DMS 273 (cell line): ENCODE measurements around the gene HCST.
"Not testable (repeated sequence)": the region's sequence is repeated elsewhere in the genome, so short reads cannot be mapped to it uniquely, and the experiment has no call there.

Experiments used
- DNase-seq: peaks from one replicate; lab custom pipeline; 2025; ENCODE audit not compliant: unreplicated experiment; lab: John Stamatoyannopoulos, UW

HCST gene

GRCh38 chr19:35903550-35904179 is 1.3 kb downstream of the HCST start:
- peak; percentile 72 for DNase-seq

- DNase-seq, result no peak
Measured at GRCh38 chr19:35904311-35905068, 2.2 kb downstream of the HCST start.

GRCh38 chr19:35905178-35905727 is 2.9 kb downstream of the HCST start:
- no peak for DNase-seq

- no peak for DNase-seq
Measured at GRCh38 chr19:35907377-35907745, 5.0 kb downstream of the HCST start.

GRCh38 chr19:35908010-35908441 is 5.7 kb downstream of the HCST start, which contains the start of gene TYROBP:
TYROBP (minus strand) TSS chr19:35908295; CDS start chr19:35908228, 67 bp downstream.
- DNase-seq, result no peak

- no peak for DNase-seq
Measured at GRCh38 chr19:35908973-35909683, 6.8 kb downstream of the HCST start.

GRCh38 chr19:35909684-35910035 is 7.3 kb downstream of the HCST start:
- DNase-seq, result no peak

GRCh38 chr19:35910355-35910754 is 8.0 kb downstream of the HCST start:
- DNase-seq, result not testable (repeated sequence)

GRCh38 chr19:35911173-35911572 is 8.8 kb downstream of the HCST start:
- no peak for DNase-seq

GRCh38 chr19:35911790-35912189 is 9.5 kb downstream of the HCST start:
- DNase-seq, result peak; percentile 31

GRCh38 chr19:35913589-35913988 is 11.3 kb downstream of the HCST start:
- DNase-seq, result no peak

- DNase-seq, result no peak
Measured at GRCh38 chr19:35915443-35915842, 13.1 kb downstream of the HCST start.

GRCh38 chr19:35919306-35919705 is 17.0 kb downstream of the HCST start:
- no peak for DNase-seq

GRCh38 chr19:35921012-35921411 is 18.7 kb downstream of the HCST start:
- no peak for DNase-seq

GRCh38 chr19:35925501-35925900 is 23.2 kb downstream of the HCST start:
- DNase-seq, result no peak

- DNase-seq, result no peak
Measured at GRCh38 chr19:35928507-35928906, 26.2 kb downstream of the HCST start.

- DNase-seq, result no peak
Measured at GRCh38 chr19:35929876-35930275, 27.5 kb downstream of the HCST start.

GRCh38 chr19:35931161-35931873 is 29.0 kb downstream of the HCST start:
- DNase-seq, result peak; percentile 100

- no peak for DNase-seq
Measured at GRCh38 chr19:35931874-35932202, 29.5 kb downstream of the HCST start.

GRCh38 chr19:35932291-35932936 is 30.1 kb downstream of the HCST start:
- no peak for DNase-seq
